GM19238 (cell line): Measurements from ENCODE around the gene HSP90AB1.

Experiments used
- DNase-seq: peaks from one replicate; pipeline ENCODE4 v3.0.0; 2011; ENCODE audit warnings: low spot score; ENCODE audit not compliant: insufficient read length

HSP90AB1 gene

DNA sequence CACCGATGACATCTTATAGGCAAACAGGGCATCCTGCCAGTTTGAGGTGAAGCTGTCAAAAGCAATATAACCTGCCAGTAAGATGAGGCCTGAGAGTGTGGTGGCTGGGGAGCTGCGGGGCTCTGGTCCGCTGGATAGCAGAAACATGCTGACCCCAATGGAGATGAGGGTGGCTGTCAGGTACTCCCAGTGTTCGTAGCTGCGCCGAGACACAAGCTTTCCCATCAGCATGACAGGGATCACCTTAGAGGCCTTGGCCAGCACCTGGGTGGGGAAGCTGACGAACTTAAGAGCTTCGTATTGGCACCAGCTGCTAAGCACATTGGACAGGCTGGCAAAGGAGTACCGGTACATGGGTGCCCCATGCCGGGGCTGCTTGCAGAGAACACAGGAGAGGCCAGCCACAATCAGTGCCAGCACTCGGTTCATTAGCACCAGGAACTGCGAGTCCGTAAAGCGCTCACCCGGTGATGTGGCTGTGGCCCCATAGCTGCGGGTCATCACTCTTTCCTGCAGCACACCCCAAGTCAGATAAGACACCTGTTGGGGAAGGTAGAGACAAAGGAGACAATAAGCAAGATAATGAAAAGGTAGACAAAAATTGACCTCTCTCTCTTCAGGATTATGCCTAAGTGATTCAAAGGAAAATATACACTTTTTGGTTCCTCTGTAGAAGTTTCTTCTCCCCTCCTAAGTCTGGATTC lies 8.4 kb downstream of the HSP90AB1 start:
- no peak for DNase-seq

DNA sequence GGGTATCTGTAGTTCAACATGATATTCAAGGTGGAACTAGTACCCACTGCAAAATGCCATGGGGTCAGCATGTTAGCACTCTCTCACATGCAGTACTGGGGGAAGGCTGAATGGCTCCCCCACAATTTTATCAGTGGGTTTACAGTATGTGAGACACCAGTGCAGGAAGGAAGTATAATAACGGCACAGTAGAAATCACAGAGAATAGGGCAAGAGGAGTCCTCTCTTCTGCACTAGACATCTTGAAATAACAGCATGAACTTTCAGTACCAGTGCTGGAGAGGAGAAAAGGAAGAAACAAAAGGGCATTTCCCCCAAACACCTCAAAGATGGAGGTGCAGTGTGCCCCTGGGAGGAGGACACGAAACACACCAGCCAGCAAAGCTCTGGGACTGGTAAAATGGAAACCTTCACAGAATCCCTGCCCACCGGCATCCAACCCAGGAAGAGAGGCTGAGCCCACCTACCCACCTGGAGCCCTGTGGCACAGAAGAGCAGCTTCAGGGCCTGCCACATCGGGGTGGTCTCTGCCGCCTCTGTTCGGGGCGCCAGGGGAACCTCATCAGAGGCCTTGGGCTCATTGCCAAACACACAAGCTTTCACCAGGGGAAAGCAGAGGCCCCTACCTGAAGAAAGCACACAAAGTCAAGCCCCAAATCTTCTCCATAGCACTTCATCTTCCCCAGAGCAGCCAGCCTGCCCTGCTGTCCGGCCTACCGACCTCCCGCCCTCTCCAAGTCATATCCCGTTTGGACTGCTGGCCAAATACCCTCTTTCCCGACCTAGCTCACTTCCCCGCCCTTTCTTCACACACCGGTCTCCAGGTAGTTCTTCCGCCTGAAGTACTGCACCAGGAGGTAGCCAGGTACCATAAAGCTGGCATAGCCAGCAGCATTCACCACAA lies 9.2 kb downstream of the HSP90AB1 start:
- no peak for DNase-seq

DNA sequence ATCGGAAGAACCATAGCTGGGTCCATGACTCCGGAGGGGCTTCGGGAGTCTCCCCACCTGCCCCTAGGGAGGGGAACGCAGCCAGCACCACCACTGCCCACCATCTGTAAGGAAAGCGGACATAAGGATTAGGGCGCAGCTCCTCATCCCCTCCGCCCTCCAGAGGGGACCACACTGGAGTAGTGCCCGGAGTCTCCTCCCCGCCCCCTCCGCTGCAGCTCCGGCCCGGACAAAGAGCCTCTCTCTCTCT lies 9.8 kb downstream of the HSP90AB1 start:
- no peak for DNase-seq

GRCh38 chr6:44257025-44257752 lies 10.3 kb downstream of the HSP90AB1 start, which contains the start of gene SLC35B2:
Gene SLC35B2 (minus strand): TSS chr6:44257528. CDS start chr6:44257410, 118 bp downstream.
- DNase-seq, result peak; percentile 75

GRCh38 chr6:44257753-44258324 lies 10.9 kb downstream of the HSP90AB1 start:
- no peak for DNase-seq

DNA sequence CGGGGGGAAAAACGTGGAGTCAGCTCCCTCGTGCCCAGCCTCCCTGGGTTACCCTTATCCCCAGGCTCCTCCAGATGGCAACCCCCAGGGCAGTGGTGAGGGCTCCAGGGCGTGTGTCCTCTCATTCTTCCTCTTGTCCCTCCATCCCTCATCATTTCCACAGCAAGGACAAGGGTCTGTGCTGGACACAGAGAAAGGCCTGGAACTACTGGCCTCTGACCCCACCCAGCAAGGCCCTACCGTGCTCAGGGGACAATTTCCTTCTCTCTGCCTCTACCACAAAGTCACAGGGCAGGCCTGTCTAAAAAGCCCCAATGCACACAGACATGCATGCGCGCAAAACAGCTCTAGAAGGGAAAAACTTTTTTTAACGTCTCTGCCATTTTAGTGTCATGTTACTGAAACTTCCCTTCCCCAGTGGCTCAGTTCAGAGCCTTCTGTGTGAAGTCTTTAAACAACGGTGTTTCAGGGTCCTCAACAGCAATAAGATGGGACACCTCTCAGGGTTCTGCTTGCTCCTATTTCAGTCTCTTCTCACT lies 11.5 kb downstream of the HSP90AB1 start:
- DNase-seq, result no peak

GRCh38 chr6:44258921-44259320 lies 12.0 kb downstream of the HSP90AB1 start:
- no peak for DNase-seq

- DNase-seq, result no peak
These were observed 13.1 kb downstream of the HSP90AB1 start for GRCh38 chr6:44260011-44260410.

GRCh38 chr6:44260451-44261297 lies 13.8 kb downstream of the HSP90AB1 start:
- DNase-seq, result no peak

GRCh38 chr6:44261581-44261980 lies 14.7 kb downstream of the HSP90AB1 start:
- no peak for DNase-seq

DNA sequence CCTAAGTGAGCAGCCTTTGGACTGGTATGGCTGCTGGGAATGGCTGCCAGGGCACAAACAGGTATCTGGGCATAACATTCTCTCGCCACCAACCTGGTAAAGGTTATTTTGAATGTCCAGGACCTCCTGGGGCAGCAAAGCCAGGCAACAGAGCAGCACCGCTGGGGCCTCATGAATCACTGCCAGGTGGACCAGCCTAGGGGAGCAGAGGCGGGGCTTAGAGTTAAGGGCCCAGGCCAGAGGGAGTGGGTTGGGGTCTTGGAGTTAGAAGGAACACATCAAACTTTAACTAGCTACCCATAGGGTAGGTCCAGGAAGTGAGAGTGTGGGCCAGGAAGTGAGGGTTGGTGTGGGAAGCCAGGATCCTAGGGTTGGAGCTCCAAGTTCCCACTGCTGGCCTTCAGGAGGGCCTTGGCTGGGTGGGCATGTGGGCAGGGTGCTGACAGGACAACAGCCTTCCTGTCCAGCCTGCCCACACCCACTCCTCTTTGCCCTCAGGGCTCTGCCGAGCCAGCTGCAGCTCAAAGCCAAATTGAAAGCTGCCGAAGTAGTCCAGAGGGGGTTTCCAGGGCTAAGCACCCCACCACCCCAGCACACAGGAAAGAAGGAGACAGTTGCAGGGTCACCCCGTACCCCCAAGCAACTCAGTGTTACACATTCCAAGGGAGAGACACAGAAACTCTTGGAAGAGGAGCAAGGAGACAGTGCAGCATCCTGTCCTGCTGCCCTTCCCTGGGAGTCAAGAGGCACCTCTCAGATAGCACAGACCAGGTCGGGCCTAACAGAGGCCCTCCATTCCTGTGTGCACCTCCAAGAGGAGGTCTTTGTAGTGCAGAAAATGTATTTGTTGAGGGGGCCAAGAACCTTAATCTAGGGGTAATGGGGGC lies 15.8 kb downstream of the HSP90AB1 start:
- no peak for DNase-seq

GRCh38 chr6:44263354-44264100 lies 16.6 kb downstream of the HSP90AB1 start:
- DNase-seq, result peak; percentile 57

DNA sequence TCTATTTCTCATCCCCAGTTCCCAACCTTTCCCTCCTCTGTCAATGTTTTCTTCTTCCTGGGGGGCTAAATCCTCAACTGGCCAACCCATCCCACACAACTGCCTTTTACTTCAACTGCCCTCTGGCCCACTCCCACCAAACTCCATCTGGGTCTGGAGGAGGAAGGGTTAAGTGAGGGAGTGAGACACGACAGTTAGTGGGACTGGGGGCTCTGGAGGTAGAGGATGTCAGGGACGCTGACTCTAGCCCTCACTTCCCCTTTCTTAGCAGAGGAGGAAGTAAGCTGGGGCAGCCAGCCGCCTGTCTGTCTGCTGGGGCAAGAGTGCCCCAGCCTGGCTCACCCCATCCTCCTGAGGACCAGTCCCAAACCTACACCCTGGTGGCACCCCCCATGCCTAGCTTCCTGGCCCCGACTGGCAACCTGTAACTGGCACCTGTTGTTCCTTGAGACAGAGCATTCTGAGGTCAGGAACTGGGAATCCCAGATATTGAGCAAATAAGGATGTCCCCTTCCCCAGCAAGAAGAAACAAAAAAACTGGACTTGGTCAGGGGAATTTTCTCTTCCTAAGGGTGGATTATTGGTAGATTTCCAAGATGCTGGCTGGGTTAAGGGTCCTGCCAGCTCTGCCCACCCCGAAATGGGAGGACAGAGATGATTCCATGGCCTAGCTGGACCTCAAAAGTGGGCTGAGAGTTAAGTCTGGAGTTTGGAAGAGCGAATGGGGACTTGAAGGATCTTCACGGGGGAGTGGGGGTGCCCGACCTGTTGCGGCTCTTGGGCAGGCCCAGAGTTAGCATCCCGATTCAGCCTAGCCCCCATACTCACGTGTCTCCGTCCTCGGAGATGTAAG lies 17.5 kb downstream of the HSP90AB1 start:
- DNase-seq, result peak; percentile 84

DNA sequence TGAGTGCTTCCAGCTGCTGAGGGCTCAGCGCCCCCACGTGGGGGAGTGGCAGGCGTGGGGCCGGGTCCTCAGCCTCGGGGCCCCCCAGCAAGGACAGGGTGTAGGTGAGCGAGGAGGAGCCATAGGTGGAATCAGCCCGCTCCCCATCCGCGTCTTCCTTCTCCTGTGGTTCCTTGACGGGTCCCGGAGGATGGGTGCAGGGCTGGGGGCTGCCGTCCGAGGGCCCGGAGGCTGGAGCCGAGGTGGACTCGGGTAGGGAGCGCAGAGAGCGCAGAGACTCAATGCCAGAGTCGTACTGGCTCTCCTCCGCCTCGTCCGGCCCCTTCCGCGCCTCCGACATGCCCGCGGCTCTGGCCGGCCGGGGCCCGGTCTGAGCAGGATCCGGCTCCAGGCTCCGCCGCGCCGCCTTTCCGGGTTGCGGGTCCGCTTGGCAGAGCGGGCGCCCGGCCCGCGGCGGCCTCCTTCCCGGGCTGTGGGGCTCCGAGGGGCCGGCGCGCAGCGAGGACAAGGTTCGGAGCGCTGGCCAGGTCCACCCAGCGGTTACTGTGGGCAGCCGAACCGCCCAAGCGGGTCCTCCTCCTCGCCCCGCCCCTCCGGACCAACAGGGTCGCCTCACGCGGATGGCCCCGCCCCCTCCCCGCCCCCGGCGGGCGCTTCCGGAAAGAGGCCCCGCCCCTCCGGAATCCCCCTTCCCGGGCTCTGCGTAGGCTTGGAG lies 18.3 kb downstream of the HSP90AB1 start, which contains the start of gene NFKBIE:
TSS of gene NFKBIE (minus strand) at position 545 of the 715 bp plus-strand sequence. CDS start at position 340, 205 bp downstream.
- peak; percentile 87 for DNase-seq

- no peak for DNase-seq
These were observed 18.9 kb downstream of the HSP90AB1 start for GRCh38 chr6:44265722-44266233.

GRCh38 chr6:44266347-44266746 lies 19.4 kb downstream of the HSP90AB1 start:
- DNase-seq, result peak; percentile 67

GRCh38 chr6:44267252-44267651 lies 20.4 kb downstream of the HSP90AB1 start:
- no peak for DNase-seq
